B cell (primary cell): ENCODE results near the gene C7. TPM values are rescaled to one million over a fixed set of nuclear protein-coding genes. Genes with fewer than 3 reads are reported as not detected.

Source experiments
- ATAC-seq: fragments of 200-7000 bp; cut with Tn5 transposase; one replicate; pipeline ENCODE4 v1.10.0; 2021; ENCODE audit warnings: low read depth, mild to moderate bottlenecking, moderate number of reproducible peaks, moderate library complexity
- CTCF ChIA-PET: fragments of 350-600 bp; sonication (Branson Sonifier 250); formaldehyde crosslinking; loops from one replicate; lab custom pipeline; 2021; ENCODE audit warnings: antibody characterized with exemption, inconsistent platforms; lab: Charles Lee
- POLR2A ChIA-PET: fragments of 350-600 bp; sonication (Branson Sonifier 250); formaldehyde crosslinking; loops from one replicate; lab custom pipeline; 2021; ENCODE audit warnings: antibody characterized with exemption; lab: Charles Lee
- DNase-seq: peaks from one replicate; pipeline ENCODE4 v3.0.0; 2013
- H2AFZ ChIP-seq: 2 replicates; pipeline ENCODE4 v1.6.1; 2012; ENCODE audit warnings: mild to moderate bottlenecking, low read depth, low read length; ENCODE audit not compliant: insufficient read depth, poor library complexity, severe bottlenecking
- H3K27ac ChIP-seq, 2 donors: 1 replicate in 1 of 2; 2 replicates in 1 of 2; pipeline ENCODE4 v1.5.1; 2012 to 2013; ENCODE audit warnings: low read length in 2 of 2, mild to moderate bottlenecking in 2 of 2, moderate library complexity in 1 of 2
- H3K27me3 ChIP-seq, 4 experiments: fragments of 200-600 bp in 1 of 4; sonication (generic) in 1 of 4; replicated peaks in 1 of 4; 1 replicate in 2 of 4; 2 replicates in 2 of 4; pipeline versions ENCODE4 v1.6.1 to v1.7.0; 2013 to 2016; ENCODE audit warnings: low read length in 3 of 4, mild to moderate bottlenecking in 2 of 4, mixed read lengths in 1 of 4, moderate library complexity in 1 of 4; ENCODE audit not compliant: insufficient read depth in 4 of 4, control insufficient read depth in 3 of 4; ENCODE audit errors: control extremely low read depth in 1 of 4
- H3K36me3 ChIP-seq, 2 experiments: replicated peaks in 1 of 2; 1 replicate in 1 of 2; 2 replicates in 1 of 2; pipeline versions ENCODE4 v1.6.1 to v1.7.1; 2013; ENCODE audit warnings: low read length in 1 of 2; ENCODE audit not compliant: insufficient read depth in 2 of 2, control insufficient read depth in 1 of 2; ENCODE audit errors: control extremely low read depth in 1 of 2, extremely low read depth in 1 of 2
- H3K4me1 ChIP-seq, 2 donors: fragments of 200-600 bp in 1 of 2; sonication (generic) in 1 of 2; 1 replicate in 1 of 2; 2 replicates in 1 of 2; pipeline versions ENCODE4 v1.5.1 to v1.6.1; 2013 to 2017; ENCODE audit warnings: low read length in 2 of 2; ENCODE audit not compliant: control insufficient read depth in 2 of 2, insufficient read depth in 2 of 2
- H3K4me2 ChIP-seq: replicated peaks from 2 replicates; pipeline ENCODE3; 2012; ENCODE audit warnings: mild to moderate bottlenecking, low read depth, low read length; ENCODE audit not compliant: poor library complexity, severe bottlenecking
- H3K4me3 ChIP-seq, 5 experiments: fragments of 200-600 bp in 1 of 5; sonication (generic) in 1 of 5; 1 replicate in 3 of 5; 2 replicates in 2 of 5; pipeline versions ENCODE4 v1.5.1 to v1.7.0; 2011 to 2016; ENCODE audit warnings: low read length in 4 of 5, mild to moderate bottlenecking in 4 of 5, low read depth in 2 of 5, control low read depth in 1 of 5, moderate library complexity in 1 of 5; ENCODE audit not compliant: insufficient read depth in 1 of 5; ENCODE audit errors: control extremely low read depth in 1 of 5, extremely low read depth in 1 of 5
- H3K79me2 ChIP-seq: fragments of 200-600 bp; sonication (generic); one replicate; pipeline ENCODE4 v1.6.0; 2016; ENCODE audit warnings: low read length; ENCODE audit not compliant: control insufficient read depth, insufficient read depth
- H3K9ac ChIP-seq: fragments of 200-600 bp; sonication (generic); 2 replicates; pipeline ENCODE4 v1.6.1; 2017; ENCODE audit warnings: mild to moderate bottlenecking, low read length, moderate library complexity
- H3K9me3 ChIP-seq, 3 donors: one replicate each; pipeline versions ENCODE4 v1.6.1 to v1.7.1; 2013; ENCODE audit warnings: low read length in 2 of 3; ENCODE audit not compliant: control insufficient read depth in 2 of 3, insufficient read depth in 1 of 3; ENCODE audit errors: control extremely low read depth in 1 of 3
- H4K20me1 ChIP-seq: 2 replicates; pipeline ENCODE4 v1.6.0; 2012; ENCODE audit warnings: mild to moderate bottlenecking, low read length; ENCODE audit not compliant: insufficient read depth, control insufficient read depth, poor library complexity, severe bottlenecking
- H3K27ac Mint-ChIP-seq: one replicate; pipeline ENCODE4 v1.8.0; 2021; ENCODE audit warnings: mixed read lengths
- H3K27me3 Mint-ChIP-seq: one replicate; pipeline ENCODE4 v1.8.0; 2021; ENCODE audit warnings: mixed read lengths
- H3K4me1 Mint-ChIP-seq: one replicate; pipeline ENCODE4 v1.8.0; 2021; ENCODE audit warnings: mixed read lengths
- H3K4me3 Mint-ChIP-seq: one replicate; pipeline ENCODE4 v1.8.0; 2021; ENCODE audit warnings: mixed read lengths
- H3K9me3 Mint-ChIP-seq: one replicate; pipeline ENCODE4 v1.8.0; 2022; ENCODE audit warnings: mixed read lengths; ENCODE audit not compliant: insufficient read depth
- EZH2 ChIP-seq: IDR thresholded peaks from 2 replicates; pipeline ENCODE4 v1.6.1; 2012; ENCODE audit warnings: borderline replicate concordance, low read depth, mild to moderate bottlenecking, moderate library complexity, low read length; ENCODE audit not compliant: insufficient read depth, poor library complexity, severe bottlenecking
- WGBS: methylation state at CpG from one replicate; pipeline ENCODE4 v1.1.5; 2013; ENCODE audit warnings: missing lambda C conversion rate; ENCODE audit not compliant: insufficient coverage; 5-methylcytosine and 5-hydroxymethylcytosine counted together
- intact Hi-C: fragments of 100-400 bp; cut with micrococcal nuclease; formaldehyde crosslinking; loops from one replicate; pipeline ENCODE4 v1.10.0; 2022
- polyA plus RNA-seq: library from polyadenylated mRNA; depleted of rRNA; stranded (reverse); fragments of >200 nt; gene quantifications from 2 replicates; pipeline ENCODE4 v1.2.3, GENCODE V29; 2012
- total RNA-seq, 2 donors: library from RNA; stranded (reverse); fragments of 120-200 nt in 1 of 2; gene quantifications; 1 replicate in 1 of 2; 2 replicates in 1 of 2; pipeline versions ENCODE4 v1.2.3 to v1.2.4, GENCODE V29; 2013 to 2022
- TF ChIP-seq, protein P1 (sequence below): fragments of 200-600 bp; IDR thresholded peaks from one replicate; pipeline ENCODE4 v1.8.0; 2022; ENCODE audit warnings: antibody characterized with exemption, mild to moderate bottlenecking

C7 gene
- total and polyA plus RNA-seq, 2 donors (not counting 1 experiment from before 2014, with no cell fraction given): not detected

GRCh38 chr5:40937075-40937474, 27.8 kb downstream of the C7 start:
- TF ChIP-seq, protein P1, sequence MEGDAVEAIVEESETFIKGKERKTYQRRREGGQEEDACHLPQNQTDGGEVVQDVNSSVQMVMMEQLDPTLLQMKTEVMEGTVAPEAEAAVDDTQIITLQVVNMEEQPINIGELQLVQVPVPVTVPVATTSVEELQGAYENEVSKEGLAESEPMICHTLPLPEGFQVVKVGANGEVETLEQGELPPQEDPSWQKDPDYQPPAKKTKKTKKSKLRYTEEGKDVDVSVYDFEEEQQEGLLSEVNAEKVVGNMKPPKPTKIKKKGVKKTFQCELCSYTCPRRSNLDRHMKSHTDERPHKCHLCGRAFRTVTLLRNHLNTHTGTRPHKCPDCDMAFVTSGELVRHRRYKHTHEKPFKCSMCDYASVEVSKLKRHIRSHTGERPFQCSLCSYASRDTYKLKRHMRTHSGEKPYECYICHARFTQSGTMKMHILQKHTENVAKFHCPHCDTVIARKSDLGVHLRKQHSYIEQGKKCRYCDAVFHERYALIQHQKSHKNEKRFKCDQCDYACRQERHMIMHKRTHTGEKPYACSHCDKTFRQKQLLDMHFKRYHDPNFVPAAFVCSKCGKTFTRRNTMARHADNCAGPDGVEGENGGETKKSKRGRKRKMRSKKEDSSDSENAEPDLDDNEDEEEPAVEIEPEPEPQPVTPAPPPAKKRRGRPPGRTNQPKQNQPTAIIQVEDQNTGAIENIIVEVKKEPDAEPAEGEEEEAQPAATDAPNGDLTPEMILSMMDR: no peak
- no peak for TF ChIP-seq EZH2
- CTCF ChIA-PET: no interaction called here
- H3K9me3 ChIP-seq: no peaks in the 10 kb centered on the region
- no peaks in the 10 kb centered on the region for H3K4me1 Mint-ChIP-seq
- no peak overlapping the region for H2AFZ ChIP-seq
- ATAC-seq: no peak
- H3K79me2 ChIP-seq: no peaks in the 10 kb centered on the region
- H3K4me3 Mint-ChIP-seq: no peak overlapping the region
- H3K4me3 ChIP-seq: no peak overlapping the region
- H3K9me3 Mint-ChIP-seq: peaks cover 3% of the 10 kb centered on the region
- intact Hi-C loops: no loop called here
- no peaks in the 10 kb centered on the region for H3K27me3 ChIP-seq
- no peaks in the 10 kb centered on the region for H3K36me3 ChIP-seq
- POLR2A ChIA-PET: no interaction called here
- no peak overlapping the region for H3K9ac ChIP-seq
- no CpG with 5 or more reads among the region's 1 CpG for WGBS
- no peaks in the 10 kb centered on the region for H3K27me3 Mint-ChIP-seq
- no peaks in the 10 kb centered on the region for H3K4me1 ChIP-seq
- no peak overlapping the region for H3K27ac ChIP-seq
- no peak overlapping the region for H3K27ac Mint-ChIP-seq
- DNase-seq: no peak
- H4K20me1 ChIP-seq: no peaks in the 10 kb centered on the region
- H3K4me2 ChIP-seq: no peak overlapping the region

- H3K4me2 ChIP-seq: no peak overlapping the region
- H3K4me1 ChIP-seq: no peaks in the 10 kb centered on the region
- no peak overlapping the region for H3K27ac ChIP-seq
- POLR2A ChIA-PET: no interaction called here
- no peak overlapping the region for H3K4me3 ChIP-seq
- H3K36me3 ChIP-seq: no peaks in the 10 kb centered on the region
- 77% methylated on average over 4 of the region's 6 CpGs for WGBS
- no peaks in the 10 kb centered on the region for H4K20me1 ChIP-seq
- Mint-ChIP-seq H3K4me3 (no peak overlapping the region), H3K9me3 (peaks cover 3% of the 10 kb centered on the region), H3K27me3 (no peaks in the 10 kb centered on the region), H3K4me1 (no peaks in the 10 kb centered on the region), H3K27ac (no peak overlapping the region)
- no peaks in the 10 kb centered on the region for H3K79me2 ChIP-seq
- intact Hi-C loops: no loop called here
- H3K9ac ChIP-seq: no peak overlapping the region
- DNase-seq: no peak
- no peak overlapping the region for H2AFZ ChIP-seq
- H3K9me3 ChIP-seq: no peaks in the 10 kb centered on the region
- TF ChIP-seq EZH2: no peak
- H3K27me3 ChIP-seq: no peaks in the 10 kb centered on the region
- CTCF ChIA-PET: no interaction called here
- no peak for ATAC-seq
These were observed 30.5 kb downstream of the C7 start for GRCh38 chr5:40939753-40940152.
